Fibroblast of skin of right quadriceps (primary cell): Measurements from ENCODE around the gene MYO1H.
"Not testable (repeated sequence)": the region's sequence is repeated elsewhere in the genome, so short reads cannot be mapped to it uniquely, and the experiment has no call there.

Experiments
- DNase-seq: peaks from one replicate; pipeline ENCODE4 v3.0.0-alpha.2; 2013

MYO1H gene

GRCh38 chr12:109352184-109352583 is 4.5 kb downstream of the MYO1H start:
- no peak for DNase-seq

GRCh38 chr12:109356577-109356976 is 8.9 kb downstream of the MYO1H start:
- DNase-seq: no peak

GRCh38 chr12:109357032-109357431 is 9.3 kb downstream of the MYO1H start:
- DNase-seq: no peak

GRCh38 chr12:109358154-109358869 is 10.6 kb downstream of the MYO1H start:
- DNase-seq: no peak

- no peak for DNase-seq
These were observed 11.5 kb downstream of the MYO1H start for GRCh38 chr12:109359131-109359690.

- DNase-seq: no peak
These were observed 22.1 kb downstream of the MYO1H start for GRCh38 chr12:109369831-109370230.

GRCh38 chr12:109377139-109377685 is 29.5 kb downstream of the MYO1H start:
- DNase-seq: no peak

- no peak for DNase-seq
These were observed 30.9 kb downstream of the MYO1H start for GRCh38 chr12:109378569-109378968.

- DNase-seq: no peak
These were observed 34.3 kb downstream of the MYO1H start for GRCh38 chr12:109382031-109382430.

- DNase-seq: no peak
These were observed 35.5 kb downstream of the MYO1H start for GRCh38 chr12:109383240-109383639.

GRCh38 chr12:109385339-109386058 is 37.8 kb downstream of the MYO1H start:
- DNase-seq: peak; percentile 40

GRCh38 chr12:109386059-109386433 is 38.3 kb downstream of the MYO1H start:
- no peak for DNase-seq

- peak; percentile 28 for DNase-seq
These were observed 39.9 kb downstream of the MYO1H start for GRCh38 chr12:109387425-109388166.

- DNase-seq: no peak
These were observed 40.5 kb downstream of the MYO1H start for GRCh38 chr12:109388167-109388563.

GRCh38 chr12:109389146-109389545 is 41.4 kb downstream of the MYO1H start:
- no peak for DNase-seq

GRCh38 chr12:109393437-109394345 is 46.0 kb downstream of the MYO1H start:
- peak; percentile 44 for DNase-seq

GRCh38 chr12:109394891-109395290 is 47.2 kb downstream of the MYO1H start:
- DNase-seq: no peak

GRCh38 chr12:109404841-109405240 is 57.1 kb downstream of the MYO1H start:
- not testable (repeated sequence) for DNase-seq

- DNase-seq: not testable (repeated sequence)
These were observed 58.4 kb downstream of the MYO1H start for GRCh38 chr12:109406147-109406546.

GRCh38 chr12:109418848-109419480 is 71.3 kb downstream of the MYO1H start:
- DNase-seq: no peak

- peak; percentile 13 for DNase-seq
These were observed 73.8 kb downstream of the MYO1H start for GRCh38 chr12:109421355-109422087.
